Sigmoid colon (tissue), 4 donors: ENCODE measurements around the gene RPS19.

ENCODE experiments used
- POLR2A ChIP-seq, 2 donors: fragments of 450-650 bp; IDR thresholded peaks; one replicate each; pipeline ENCODE4 v1.6.1; 2016; ENCODE audit warnings: antibody characterized with exemption in 2 of 2, mild to moderate bottlenecking in 2 of 2, moderate library complexity in 2 of 2
- POLR2AphosphoS5 ChIP-seq, 4 donors: sonication (generic); formaldehyde crosslinking; IDR thresholded peaks; one replicate each; pipeline ENCODE4 v1.6.1; 2017; ENCODE audit warnings: antibody characterized with exemption in 4 of 4
- TF ChIP-seq, protein P1 (sequence below), 4 experiments: fragments of 450-650 bp in 3 of 4; fragments of 200-600 bp in 1 of 4; IDR thresholded peaks; one replicate each; pipeline ENCODE4 v1.5.1; 2016 to 2019; ENCODE audit warnings: antibody characterized with exemption in 4 of 4, mild to moderate bottlenecking in 3 of 4, moderate library complexity in 2 of 4

DNA sequence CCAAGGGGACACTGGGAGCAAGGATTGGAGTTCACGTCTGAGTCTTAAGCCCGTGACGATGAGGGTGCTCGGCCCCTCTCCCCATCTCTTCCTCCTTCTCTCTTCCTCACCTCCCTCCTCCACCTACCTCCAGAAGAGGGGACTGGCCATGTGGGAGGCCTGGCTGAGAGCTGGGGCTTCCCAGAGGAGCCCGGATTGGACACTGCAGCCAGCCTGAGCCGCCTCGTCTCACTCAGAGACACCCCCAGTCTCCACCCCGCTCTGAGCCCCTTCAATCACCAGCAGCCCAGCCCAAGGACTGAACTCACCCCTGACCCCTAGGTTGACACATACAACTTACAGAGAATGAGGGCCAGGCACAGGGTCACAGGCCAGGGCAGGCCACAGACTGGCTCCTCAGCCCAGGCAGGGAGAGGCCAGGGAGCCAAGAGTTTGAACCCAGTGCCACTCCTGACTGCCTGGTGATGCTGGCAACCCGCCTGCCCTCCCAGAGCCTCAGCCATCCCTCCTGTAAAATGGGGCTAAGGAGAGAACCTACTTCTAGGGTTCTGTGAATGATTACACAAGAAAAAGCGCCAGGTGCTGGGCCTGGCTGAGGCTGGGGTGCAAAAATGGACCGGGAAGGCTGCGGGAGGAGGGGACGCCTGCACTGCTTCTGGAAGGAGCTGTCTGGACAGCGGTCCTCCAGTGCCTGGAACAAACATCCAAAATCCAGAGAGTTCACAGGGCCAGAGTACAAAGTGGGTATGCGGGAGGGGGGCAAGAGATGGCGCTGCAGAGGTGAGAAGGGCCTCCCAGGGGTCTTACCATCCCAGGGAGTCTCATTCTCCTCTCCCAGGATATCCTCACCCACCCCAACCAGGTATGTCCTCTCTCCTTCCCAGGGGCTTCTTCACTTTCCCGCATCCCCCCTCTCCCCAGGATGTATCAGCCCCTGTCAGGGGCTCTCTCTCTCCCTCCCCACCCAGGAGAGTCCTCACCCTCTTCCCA is 18.2 kb downstream of the RPS19 start:
- TF ChIP-seq, protein P1, sequence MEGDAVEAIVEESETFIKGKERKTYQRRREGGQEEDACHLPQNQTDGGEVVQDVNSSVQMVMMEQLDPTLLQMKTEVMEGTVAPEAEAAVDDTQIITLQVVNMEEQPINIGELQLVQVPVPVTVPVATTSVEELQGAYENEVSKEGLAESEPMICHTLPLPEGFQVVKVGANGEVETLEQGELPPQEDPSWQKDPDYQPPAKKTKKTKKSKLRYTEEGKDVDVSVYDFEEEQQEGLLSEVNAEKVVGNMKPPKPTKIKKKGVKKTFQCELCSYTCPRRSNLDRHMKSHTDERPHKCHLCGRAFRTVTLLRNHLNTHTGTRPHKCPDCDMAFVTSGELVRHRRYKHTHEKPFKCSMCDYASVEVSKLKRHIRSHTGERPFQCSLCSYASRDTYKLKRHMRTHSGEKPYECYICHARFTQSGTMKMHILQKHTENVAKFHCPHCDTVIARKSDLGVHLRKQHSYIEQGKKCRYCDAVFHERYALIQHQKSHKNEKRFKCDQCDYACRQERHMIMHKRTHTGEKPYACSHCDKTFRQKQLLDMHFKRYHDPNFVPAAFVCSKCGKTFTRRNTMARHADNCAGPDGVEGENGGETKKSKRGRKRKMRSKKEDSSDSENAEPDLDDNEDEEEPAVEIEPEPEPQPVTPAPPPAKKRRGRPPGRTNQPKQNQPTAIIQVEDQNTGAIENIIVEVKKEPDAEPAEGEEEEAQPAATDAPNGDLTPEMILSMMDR (IDR thresholded peaks at IDR 0.05), result no peak
- TF ChIP-seq POLR2A (IDR thresholded peaks at IDR 0.05) (no peak), POLR2AphosphoS5 (IDR thresholded peaks at IDR 0.05) (no peak)
